Measurements from ENCODE around the gene MYO1B.

Gene MYO1B

GRCh38 chr2:191264647-191265081 is 19.5 kb downstream of the MYO1B start:
- DNase-seq: no peak

- DNase-seq: no peak
Observed at GRCh38 chr2:191265311-191266170, 20.3 kb downstream of the MYO1B start.

- no peak for DNase-seq
Observed at GRCh38 chr2:191266201-191266600, 21.0 kb downstream of the MYO1B start.

GRCh38 chr2:191268596-191268995 is 23.4 kb downstream of the MYO1B start:
- DNase-seq: no peak

- DNase-seq: no peak
Observed at GRCh38 chr2:191270306-191271161, 25.3 kb downstream of the MYO1B start.

- DNase-seq: no peak
Observed at GRCh38 chr2:191272064-191272463, 26.9 kb downstream of the MYO1B start.

GRCh38 chr2:191274413-191274815 is 29.2 kb downstream of the MYO1B start:
- DNase-seq: no peak

GRCh38 chr2:191276792-191277465 is 31.7 kb downstream of the MYO1B start:
- no peak for DNase-seq

- DNase-seq: no peak
Observed at GRCh38 chr2:191280290-191280689, 35.1 kb downstream of the MYO1B start.

- no peak for DNase-seq
Observed at GRCh38 chr2:191280834-191281756, 35.9 kb downstream of the MYO1B start.

- DNase-seq: no peak
Observed at GRCh38 chr2:191285252-191285651, 40.0 kb downstream of the MYO1B start.

GRCh38 chr2:191287820-191288219 is 42.6 kb downstream of the MYO1B start:
- DNase-seq: no peak

GRCh38 chr2:191289049-191289448 is 43.8 kb downstream of the MYO1B start:
- DNase-seq: no peak

GRCh38 chr2:191291471-191291870 is 46.3 kb downstream of the MYO1B start:
- no peak for DNase-seq

- DNase-seq: no peak
Observed at GRCh38 chr2:191292869-191293268, 47.7 kb downstream of the MYO1B start.

GRCh38 chr2:191295088-191295487 is 49.9 kb downstream of the MYO1B start:
- no peak for DNase-seq

GRCh38 chr2:191296083-191297006 is 51.1 kb downstream of the MYO1B start:
- DNase-seq: no peak

- DNase-seq: no peak
Observed at GRCh38 chr2:191297033-191297432, 51.8 kb downstream of the MYO1B start.

GRCh38 chr2:191298306-191298705 is 53.1 kb downstream of the MYO1B start:
- DNase-seq: no peak

GRCh38 chr2:191299010-191299409 is 53.8 kb downstream of the MYO1B start:
- no peak for DNase-seq

GRCh38 chr2:191299866-191300265 is 54.7 kb downstream of the MYO1B start:
- no peak for DNase-seq
